ENCODE measurements around the gene GLUD2. TPM values are rescaled to one million over a fixed set of nuclear protein-coding genes. Genes with fewer than 3 reads are reported as not detected.

The GLUD2 gene
- total RNA-seq, 4 donors from 2014 or later = 0.50 to 1.6 (median 1.1) TPM

DNA sequence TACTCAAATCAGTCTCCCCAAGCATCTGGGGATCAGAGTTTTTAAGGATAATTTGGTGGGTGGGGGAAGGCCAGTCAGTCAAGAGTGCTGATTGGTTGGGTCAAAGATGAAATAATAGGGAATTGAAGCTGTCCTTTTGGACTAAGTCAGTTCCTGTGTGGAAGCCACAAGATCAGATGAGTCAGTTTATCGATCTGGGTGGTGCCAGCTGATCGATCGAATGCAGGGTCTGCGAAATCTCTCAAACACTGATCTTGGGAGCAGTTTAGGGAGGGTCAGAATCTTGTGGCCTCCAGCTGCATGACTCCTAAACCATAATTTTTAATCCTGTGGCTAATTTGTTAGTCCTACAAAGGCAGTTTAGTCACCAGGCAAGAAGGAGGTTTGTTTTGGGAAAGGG lies 17.3 kb upstream of the GLUD2 start:
- intact Hi-C loops (cut with DNase I) = no loop called here
- 96 to 98% methylated on average over 3 to 4 of the region's 4 CpGs for WGBS, 2 donors
- TF ChIP-seq CTCF (IDR thresholded peaks at IDR 0.05) = no peak

DNA sequence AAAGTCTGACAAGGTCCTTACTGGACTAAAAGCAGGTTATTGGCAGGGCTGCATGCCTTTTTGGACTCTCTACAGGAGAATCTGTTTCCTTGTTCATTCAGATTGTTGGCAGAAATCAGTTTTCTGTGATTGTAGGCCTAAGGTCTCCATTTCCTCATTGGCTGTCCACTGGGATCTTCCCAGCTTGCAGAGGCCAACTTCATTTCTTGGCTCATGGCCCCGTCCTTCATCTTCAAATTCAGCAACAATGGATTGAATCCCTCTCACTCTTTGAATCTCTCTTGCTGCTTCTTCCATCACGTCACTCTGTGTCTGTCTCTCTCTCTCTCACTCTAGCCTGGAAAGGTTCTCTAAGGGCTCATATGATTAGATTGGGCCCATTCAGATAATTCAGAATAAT lies 14.9 kb upstream of the GLUD2 start:
- intact Hi-C loops (cut with DNase I) = no loop called here
- Histone ChIP-seq H3K27me3 (no peaks in the 10 kb centered on the region), H3K4me3 (replicated peaks in 1 of 3) (no peak overlapping the region), H3K27ac (no peak overlapping the region), H3K4me1 (no peaks in the 10 kb centered on the region), H3K9me3 (no peaks in the 10 kb centered on the region), H3K36me3 (no peaks in the 10 kb centered on the region)
- TF ChIP-seq POLR2A (IDR thresholded peaks at IDR 0.05) = no peak
- no peak for TF ChIP-seq CTCF (IDR thresholded peaks at IDR 0.05)
- WGBS, 2 donors = 62 to 73% methylated on average over 2 of the region's 2 CpGs
- no peak for DNase-seq

More for the DNA sequence above, 17.3 kb upstream of the GLUD2 start:
- Histone ChIP-seq H3K4me3 (replicated peaks in 1 of 3) (no peak overlapping the region), H3K36me3 (no peaks in the 10 kb centered on the region), H3K27me3 (no peaks in the 10 kb centered on the region), H3K27ac (no peak overlapping the region), H3K4me1 (no peaks in the 10 kb centered on the region), H3K9me3 (no peaks in the 10 kb centered on the region)
- no peak for DNase-seq

GRCh38 chrX:121036137-121036536 lies 11.3 kb upstream of the GLUD2 start:
- TF ChIP-seq CTCF (IDR thresholded peaks at IDR 0.05) (no peak), POLR2A (IDR thresholded peaks at IDR 0.05) (no peak)
- no peak overlapping the region for H3K27ac ChIP-seq
- H3K9me3 ChIP-seq = no peaks in the 10 kb centered on the region
- intact Hi-C loops (cut with DNase I) = no loop called here
- H3K36me3 ChIP-seq = no peaks in the 10 kb centered on the region
- DNase-seq = no peak
- no peak overlapping the region for H3K4me3 ChIP-seq (replicated peaks in 1 of 3)
- 72% methylated on average over 3 of the region's 3 CpGs for WGBS, 2 donors
- H3K4me1 ChIP-seq = no peaks in the 10 kb centered on the region
- H3K27me3 ChIP-seq = no peaks in the 10 kb centered on the region

GRCh38 chrX:121036951-121037350 lies 10.5 kb upstream of the GLUD2 start:
- intact Hi-C loops (cut with DNase I) = no loop called here
- no peak for DNase-seq
- H3K27me3 ChIP-seq = no peaks in the 10 kb centered on the region
- no peak overlapping the region for H3K4me3 ChIP-seq (replicated peaks in 1 of 3)
- no peaks in the 10 kb centered on the region for H3K36me3 ChIP-seq
- TF ChIP-seq POLR2A (IDR thresholded peaks at IDR 0.05) = no peak
- no peak for TF ChIP-seq CTCF (IDR thresholded peaks at IDR 0.05)
- no peaks in the 10 kb centered on the region for H3K4me1 ChIP-seq
- whole genome bisulfite sequencing, 2 donors = 82 to 93% methylated on average over 4 of the region's 4 CpGs
- no peak overlapping the region for H3K27ac ChIP-seq
- H3K9me3 ChIP-seq = no peaks in the 10 kb centered on the region

GRCh38 chrX:121050781-121051180 lies 3.4 kb downstream of the GLUD2 start:
- no peak for TF ChIP-seq POLR2A (IDR thresholded peaks at IDR 0.05)
- no peak for TF ChIP-seq CTCF (IDR thresholded peaks at IDR 0.05)
- H3K4me3 ChIP-seq (replicated peaks in 1 of 3) = no peak overlapping the region
- H3K27me3 ChIP-seq = no peaks in the 10 kb centered on the region
- no peaks in the 10 kb centered on the region for H3K4me1 ChIP-seq
- H3K36me3 ChIP-seq = no peaks in the 10 kb centered on the region
- intact Hi-C loops (cut with DNase I) = no loop called here
- DNase-seq = no peak
- H3K27ac ChIP-seq = no peak overlapping the region
- H3K9me3 ChIP-seq = no peaks in the 10 kb centered on the region

Data from thyroid gland (tissue), 4 donors.